ENCODE measurements around the gene FARP1.

- TF ChIP-seq CTCF (IDR thresholded peaks at IDR 0.05; ENCODE audit: insufficient read depth, low read depth, low read length) = no peak
- no peak for TF ChIP-seq EZH2 (IDR thresholded peaks at IDR 0.05; ENCODE audit: insufficient read depth, low read length)
Measured at GRCh38 chr13:98273824-98274742, 131.2 kb downstream of the FARP1 start.

Measured in astrocyte (in vitro differentiated cells and primary cell).